A549 (cell line): Measurements from ENCODE around the gene MROH9. TPM values are rescaled to one million over a fixed set of nuclear protein-coding genes. Genes with fewer than 3 reads are reported as not detected.

Source experiments
- ATAC-seq, 2 experiments: fragments of 200-7000 bp in 1 of 2; fragments of >200 bp in 1 of 2; cut with Nextera tagmentation in 1 of 2; cut with Tn5 transposase in 1 of 2; 3 replicates each; pipeline versions ENCODE4 v1.8.0 to v1.9.1; 2018 to 2020; ENCODE audit warnings: mild to moderate bottlenecking in 1 of 2, moderate library complexity in 1 of 2
- CTCF ChIA-PET: fragments of 300-600 bp; sonication (Branson Sonifier 250); formaldehyde crosslinking; extraction: SDS; loops from one replicate; lab custom pipeline; 2021; ENCODE audit warnings: antibody characterized with exemption, inconsistent platforms; lab: Yijun Ruan, JAX
- POLR2A ChIA-PET: fragments of 350-600 bp; formaldehyde crosslinking; extraction: SDS; loops from one replicate; lab custom pipeline; 2021; ENCODE audit warnings: antibody characterized with exemption, inconsistent platforms; lab: Yijun Ruan, JAX
- DNase-seq, 2 experiments: peaks; one replicate each; pipeline versions ENCODE4 v3.0.0 to v3.0.0-alpha.2; 2011 to 2016; ENCODE audit warnings: low read depth in 1 of 2, low spot score in 1 of 2
- FAIRE-seq: peaks from 2 replicates; lab custom pipeline; 2011; peaks lifted over from hg19 to GRCh38; lab: Jason Lieb, UNC
- H3K27ac ChIP-seq, 2 experiments: fragments of >200 bp; sonication (Bioruptor Twin); formaldehyde crosslinking; 3 replicates each; pipeline ENCODE4 v1.5.1; 2016 to 2017
- H3K4me1 ChIP-seq: fragments of >200 bp; sonication (Bioruptor Twin); formaldehyde crosslinking; 3 replicates; pipeline ENCODE4 v1.6.1; 2016
- H3K4me2 ChIP-seq: fragments of >200 bp; sonication (Bioruptor Twin); formaldehyde crosslinking; 3 replicates; pipeline ENCODE4 v1.6.1; 2016
- H3K4me3 ChIP-seq: fragments of >200 bp; sonication (Bioruptor Twin); formaldehyde crosslinking; 3 replicates; pipeline ENCODE4 v1.5.1; 2016
- H3K9me3 ChIP-seq: fragments of >200 bp; sonication (Bioruptor Twin); formaldehyde crosslinking; 3 replicates; pipeline ENCODE4 v1.6.1; 2016
- ATOH8 ChIP-seq: fragments of 250-450 bp; sonication (Bioruptor Pico); IDR thresholded peaks from 2 replicates; pipeline ENCODE4 v1.5.0; 2020; ENCODE audit warnings: low read depth, mild to moderate bottlenecking, moderate library complexity
- BHLHE40 ChIP-seq: IDR thresholded peaks from 2 replicates; pipeline ENCODE4 v1.6.1; 2012; ENCODE audit warnings: low read depth, low read length, inconsistent platforms
- CBX2 ChIP-seq: fragments of 200-600 bp; sonication (generic); IDR thresholded peaks from 2 replicates; pipeline ENCODE4 v1.6.1; 2016; ENCODE audit warnings: low read depth, mild to moderate bottlenecking, borderline replicate concordance
- CHD4 ChIP-seq: fragments of 200-600 bp; sonication (generic); IDR thresholded peaks from 2 replicates; pipeline ENCODE4 v1.6.1; 2016; ENCODE audit warnings: antibody characterized with exemption, mild to moderate bottlenecking, borderline replicate concordance
- CTCF ChIP-seq: fragments of >200 bp; sonication (Bioruptor Twin); formaldehyde crosslinking; IDR thresholded peaks from 3 replicates; pipeline ENCODE4 v1.5.1; 2016
- EHF ChIP-seq: fragments of 250-450 bp; sonication (Bioruptor Pico); IDR thresholded peaks from 2 replicates; pipeline ENCODE4 v1.5.0; 2020; ENCODE audit warnings: mild to moderate bottlenecking
- EHMT2 ChIP-seq: fragments of 200-600 bp; sonication (generic); IDR thresholded peaks from 2 replicates; pipeline ENCODE4 v1.6.1; 2016; ENCODE audit warnings: antibody characterized with exemption, low read depth, mild to moderate bottlenecking, moderate library complexity
- EP300 ChIP-seq, 2 experiments: fragments of >200 bp; sonication (Bioruptor Twin); formaldehyde crosslinking; IDR thresholded peaks; 2 replicates in 1 of 2; 3 replicates in 1 of 2; pipeline ENCODE4 v1.6.1; 2016 to 2017
- ESRRA ChIP-seq: fragments of 150-350 bp; IDR thresholded peaks from 2 replicates; pipeline ENCODE4 v1.6.1; 2014; ENCODE audit warnings: mild to moderate bottlenecking, low read length, borderline replicate concordance
- FOSB ChIP-seq: fragments of 250-450 bp; sonication (Bioruptor Pico); IDR thresholded peaks from 2 replicates; pipeline ENCODE4 v1.5.0; 2020; ENCODE audit warnings: mild to moderate bottlenecking, moderate library complexity
- HEYL ChIP-seq: fragments of 250-450 bp; sonication (Bioruptor Pico); IDR thresholded peaks from 2 replicates; pipeline ENCODE4 v1.8.0; 2021; ENCODE audit warnings: mild to moderate bottlenecking, moderate library complexity
- HOXA7 ChIP-seq: fragments of 250-450 bp; sonication (Bioruptor Pico); IDR thresholded peaks from 2 replicates; pipeline ENCODE4 v1.5.0; 2020; ENCODE audit warnings: mild to moderate bottlenecking, moderate library complexity
- HOXB13 ChIP-seq: fragments of 250-450 bp; sonication (Bioruptor Pico); IDR thresholded peaks from 2 replicates; pipeline ENCODE4 v1.5.0; 2020; ENCODE audit warnings: low read depth, mild to moderate bottlenecking, moderate library complexity
- JUN ChIP-seq, 2 experiments: fragments of >200 bp; sonication (Bioruptor Twin); formaldehyde crosslinking; IDR thresholded peaks; 2 replicates in 1 of 2; 3 replicates in 1 of 2; pipeline ENCODE4 v1.6.1; 2016 to 2017
- MYC ChIP-seq: IDR thresholded peaks from 2 replicates; pipeline ENCODE4 v1.6.1; 2012; ENCODE audit warnings: mild to moderate bottlenecking, inconsistent platforms, low read length, improper control_type of control experiment, borderline replicate concordance
- NPAS2 ChIP-seq: fragments of 250-450 bp; sonication (Bioruptor Pico); IDR thresholded peaks from 2 replicates; pipeline ENCODE4 v1.8.0; 2022; ENCODE audit warnings: mild to moderate bottlenecking, moderate library complexity, borderline replicate concordance
- NR3C1 ChIP-seq: fragments of >200 bp; sonication (Bioruptor Twin); formaldehyde crosslinking; IDR thresholded peaks from 3 replicates; pipeline ENCODE4 v1.6.1; 2017
- POLR2A ChIP-seq: IDR thresholded peaks from 2 replicates; pipeline ENCODE4 v1.6.1; 2012; ENCODE audit warnings: mild to moderate bottlenecking, low read length
- RAD21 ChIP-seq, 2 experiments: fragments of >200 bp in 1 of 2; sonication (Bioruptor Twin) in 1 of 2; formaldehyde crosslinking in 1 of 2; IDR thresholded peaks in 1 of 2; conservative IDR thresholded peaks in 1 of 2; 2 replicates in 1 of 2; 3 replicates in 1 of 2; pipeline ENCODE4 v1.6.1; 2012 to 2018; ENCODE audit warnings: inconsistent platforms in 1 of 2
- RARB ChIP-seq: fragments of 250-450 bp; sonication (Bioruptor Pico); IDR thresholded peaks from 2 replicates; pipeline ENCODE4 v1.8.0; 2021; ENCODE audit warnings: mild to moderate bottlenecking, moderate library complexity
- RFX5 ChIP-seq: fragments of 450-650 bp; IDR thresholded peaks from 2 replicates; pipeline ENCODE4 v1.7.1; 2014; ENCODE audit warnings: antibody characterized with exemption, mild to moderate bottlenecking, moderate library complexity
- RNF2 ChIP-seq: fragments of 200-600 bp; sonication (generic); IDR thresholded peaks from 2 replicates; pipeline ENCODE4 v1.6.1; 2016; ENCODE audit warnings: low read depth, mild to moderate bottlenecking, antibody characterized with exemption, moderate library complexity, borderline replicate concordance
- SMC3 ChIP-seq: fragments of >200 bp; sonication (Bioruptor Twin); formaldehyde crosslinking; IDR thresholded peaks from 3 replicates; pipeline ENCODE4 v1.6.1; 2018; ENCODE audit warnings: inconsistent platforms
- SREBF2 ChIP-seq: fragments of 450-650 bp; IDR thresholded peaks from 2 replicates; pipeline ENCODE4 v1.6.1; 2014; ENCODE audit warnings: mild to moderate bottlenecking, moderate library complexity
- TP53 ChIP-seq: fragments of 250-450 bp; sonication (Bioruptor Pico); IDR thresholded peaks from 2 replicates; pipeline ENCODE4 v1.5.0; 2021; ENCODE audit warnings: mild to moderate bottlenecking, moderate library complexity
- ZNF302 ChIP-seq: fragments of 250-450 bp; sonication (Bioruptor Pico); IDR thresholded peaks from 2 replicates; pipeline ENCODE4 v1.9.0; 2021; ENCODE audit warnings: inconsistent platforms, mild to moderate bottlenecking, moderate library complexity
- ZSCAN20 ChIP-seq: fragments of 250-450 bp; sonication (Bioruptor Pico); IDR thresholded peaks from 2 replicates; pipeline ENCODE4 v1.8.0; 2022; ENCODE audit warnings: mild to moderate bottlenecking, moderate library complexity
- WGBS: methylation state at CpG from one replicate; pipeline ENCODE4 v1.1.6; 2017; ENCODE audit errors: missing lambda C conversion rate; 5-methylcytosine and 5-hydroxymethylcytosine counted together
- polyA plus RNA-seq, 4 experiments: library from polyadenylated mRNA; depleted of rRNA in 3 of 4; stranded (reverse); fragments of >200 nt; fragmentation: RNase III in 1 of 4; extraction: RNeasy Plus Mini Kit Qiagen cat#74134 plus additional on column Dnase treatment in 1 of 4; gene quantifications; 2 replicates in 3 of 4; 3 replicates in 1 of 4; pipeline ENCODE4 v1.2.3, GENCODE V29; 2011 to 2017
- TF ChIP-seq, protein P1 (sequence below): fragments of 200-600 bp; sonication (generic); IDR thresholded peaks from 2 replicates; pipeline ENCODE4 v1.6.1; 2016; ENCODE audit warnings: antibody characterized with exemption, mild to moderate bottlenecking, moderate library complexity

The MROH9 gene
- polyA plus RNA-seq, 2 of the 4 experiments (the other 2 are of a cell fraction), result not detected

DNA sequence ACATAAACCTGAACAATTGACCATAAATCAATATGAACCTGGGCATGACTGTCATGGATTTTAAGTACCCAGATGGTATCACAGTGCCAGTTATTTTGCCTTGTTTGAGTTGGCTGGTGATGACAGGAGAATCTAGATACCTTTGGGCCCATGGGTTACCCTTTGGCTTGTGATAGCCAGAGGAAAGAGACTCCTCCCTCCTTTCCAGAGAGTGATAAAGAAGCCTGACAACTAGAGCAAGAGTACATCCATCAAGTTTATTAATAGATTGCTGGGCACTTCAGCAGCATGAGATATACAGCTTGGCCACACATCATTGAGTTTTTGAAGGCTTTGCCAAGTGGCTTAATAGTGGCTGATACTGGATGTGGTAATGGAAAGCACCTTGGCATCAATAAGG is 148.8 kb downstream of the MROH9 start:
- DNase-seq (no peak), FAIRE-seq (no peak), ATAC-seq (no peak)
- no peak overlapping the region for H3K4me3 ChIP-seq
- ChIA-PET POLR2A (no interaction called here), CTCF (no interaction called here)
- TF ChIP-seq TP53, result no peak
- TF ChIP-seq EP300 (IDR thresholded peaks at IDR 0.05), result no peak
- no peak for TF ChIP-seq MYC
- no peak for TF ChIP-seq ATOH8
- no peak for TF ChIP-seq BHLHE40
- TF ChIP-seq POLR2A, result no peak
- no peak for TF ChIP-seq NPAS2 (CRISPR knock-in tag)
- no peak for TF ChIP-seq CBX2
- no peak overlapping the region for H3K27ac ChIP-seq
- H3K4me1 ChIP-seq, result no peaks in the 10 kb centered on the region
- no peaks in the 10 kb centered on the region for H3K9me3 ChIP-seq
- no peak overlapping the region for H3K4me2 ChIP-seq

DNA sequence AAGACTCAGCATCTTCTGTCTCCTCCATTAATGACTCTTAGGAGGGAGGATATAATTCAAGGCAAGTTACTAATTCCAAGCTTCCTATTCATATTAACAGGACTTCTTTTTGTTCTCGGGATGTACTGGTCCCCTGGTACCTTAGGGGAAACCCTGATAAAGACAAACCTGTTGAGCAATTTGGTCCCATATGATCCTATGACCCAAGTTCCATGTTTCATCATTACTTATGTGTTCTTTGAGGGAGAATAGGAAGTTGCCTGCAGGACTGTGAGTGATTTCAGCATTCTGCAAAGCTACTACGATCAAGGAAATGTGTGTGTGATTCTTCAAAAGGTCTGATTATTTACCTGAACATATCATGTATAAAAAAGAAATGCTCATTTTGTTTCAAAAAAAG is 149.5 kb downstream of the MROH9 start:
- no peak for TF ChIP-seq HEYL
- no peak for TF ChIP-seq ESRRA
- no peak for TF ChIP-seq EHF
- no peak for TF ChIP-seq CTCF
- TF ChIP-seq RFX5, result no peak
- no peak for TF ChIP-seq HOXB13
- no peak for TF ChIP-seq RAD21 (conservative IDR thresholded peaks at IDR 0.05 in 1 of 2, IDR thresholded peaks at IDR 0.05 in 1 of 2)
- TF ChIP-seq ATOH8, result no peak
- TF ChIP-seq NR3C1, result no peak
- TF ChIP-seq SREBF2, result no peak
- TF ChIP-seq EP300 (IDR thresholded peaks at IDR 0.05), result no peak
- TF ChIP-seq FOSB (CRISPR knock-in tag), result no peak
- no peak for TF ChIP-seq EHMT2
- CTCF ChIA-PET, result interaction anchor here (1.6 kb wide), 1 partner anchor 142 kb away, joined by 4 read pairs; no protein-coding TSS in a partner anchor
- FAIRE-seq (no peak), ATAC-seq (no peak), DNase-seq (no peak)
- WGBS, result 3% methylated on average over 2 of the region's 2 CpGs
- Histone ChIP-seq H3K27ac (no peak overlapping the region), H3K4me3 (no peak overlapping the region), H3K9me3 (no peaks in the 10 kb centered on the region), H3K4me2 (no peak overlapping the region), H3K4me1 (no peaks in the 10 kb centered on the region)
- POLR2A ChIA-PET, result interaction anchor here (0.6 kb wide), 1 partner anchor 9 kb away, joined by 3 read pairs; no protein-coding TSS in a partner anchor

- H3K4me2 ChIP-seq, result no peak overlapping the region
- no peak overlapping the region for H3K27ac ChIP-seq
- H3K9me3 ChIP-seq, result no peaks in the 10 kb centered on the region
- FAIRE-seq (no peak), DNase-seq (no peak), ATAC-seq (no peak)
- POLR2A ChIA-PET, result no interaction called here
- no peaks in the 10 kb centered on the region for H3K4me1 ChIP-seq
- TF ChIP-seq ZSCAN20, result no peak
- TF ChIP-seq, protein P1, sequence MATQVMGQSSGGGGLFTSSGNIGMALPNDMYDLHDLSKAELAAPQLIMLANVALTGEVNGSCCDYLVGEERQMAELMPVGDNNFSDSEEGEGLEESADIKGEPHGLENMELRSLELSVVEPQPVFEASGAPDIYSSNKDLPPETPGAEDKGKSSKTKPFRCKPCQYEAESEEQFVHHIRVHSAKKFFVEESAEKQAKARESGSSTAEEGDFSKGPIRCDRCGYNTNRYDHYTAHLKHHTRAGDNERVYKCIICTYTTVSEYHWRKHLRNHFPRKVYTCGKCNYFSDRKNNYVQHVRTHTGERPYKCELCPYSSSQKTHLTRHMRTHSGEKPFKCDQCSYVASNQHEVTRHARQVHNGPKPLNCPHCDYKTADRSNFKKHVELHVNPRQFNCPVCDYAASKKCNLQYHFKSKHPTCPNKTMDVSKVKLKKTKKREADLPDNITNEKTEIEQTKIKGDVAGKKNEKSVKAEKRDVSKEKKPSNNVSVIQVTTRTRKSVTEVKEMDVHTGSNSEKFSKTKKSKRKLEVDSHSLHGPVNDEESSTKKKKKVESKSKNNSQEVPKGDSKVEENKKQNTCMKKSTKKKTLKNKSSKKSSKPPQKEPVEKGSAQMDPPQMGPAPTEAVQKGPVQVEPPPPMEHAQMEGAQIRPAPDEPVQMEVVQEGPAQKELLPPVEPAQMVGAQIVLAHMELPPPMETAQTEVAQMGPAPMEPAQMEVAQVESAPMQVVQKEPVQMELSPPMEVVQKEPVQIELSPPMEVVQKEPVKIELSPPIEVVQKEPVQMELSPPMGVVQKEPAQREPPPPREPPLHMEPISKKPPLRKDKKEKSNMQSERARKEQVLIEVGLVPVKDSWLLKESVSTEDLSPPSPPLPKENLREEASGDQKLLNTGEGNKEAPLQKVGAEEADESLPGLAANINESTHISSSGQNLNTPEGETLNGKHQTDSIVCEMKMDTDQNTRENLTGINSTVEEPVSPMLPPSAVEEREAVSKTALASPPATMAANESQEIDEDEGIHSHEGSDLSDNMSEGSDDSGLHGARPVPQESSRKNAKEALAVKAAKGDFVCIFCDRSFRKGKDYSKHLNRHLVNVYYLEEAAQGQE, result no peak
- no peak for TF ChIP-seq SMC3
- TF ChIP-seq CHD4, result no peak
- no peak for TF ChIP-seq ZNF302
- TF ChIP-seq HOXA7 (CRISPR knock-in tag), result no peak
- no peak for TF ChIP-seq JUN (IDR thresholded peaks at IDR 0.05)
- TF ChIP-seq RNF2, result no peak
- no peak for TF ChIP-seq RARB (CRISPR knock-in tag)
- CTCF ChIA-PET, result interaction anchor here (1.1 kb wide), 1 partner anchor 225 kb away, joined by 3 read pairs; no protein-coding TSS in a partner anchor
- H3K4me3 ChIP-seq, result no peak overlapping the region
Measured at GRCh38 chr1:171087896-171088295, 152.6 kb downstream of the MROH9 start.
